H1 (cell line): ENCODE measurements around the gene SLC8A3. TPM values are rescaled to one million over a fixed set of nuclear protein-coding genes. Genes with fewer than 3 reads are reported as not detected.

ENCODE experiments used
- CTCF ChIA-PET: fragments of 300-600 bp; sonication (Branson Sonifier 250); formaldehyde crosslinking; loops from one replicate; lab custom pipeline; 2021; ENCODE audit not compliant: partially characterized antibody; lab: Charles Lee
- POLR2A ChIA-PET: fragments of 300-600 bp; sonication (Branson Sonifier 250); formaldehyde crosslinking; loops from one replicate; lab custom pipeline; 2021; ENCODE audit warnings: inconsistent platforms; ENCODE audit not compliant: partially characterized antibody; lab: Charles Lee
- DNase-seq, 2 experiments: peaks; one replicate each; pipeline versions ENCODE4 v3.0.0 to v3.0.0-alpha.2; 2010 to 2022; ENCODE audit warnings: low spot score in 2 of 2, low read depth in 1 of 2, mixed read lengths in 1 of 2
- FAIRE-seq: peaks from 2 replicates; lab custom pipeline; 2011; peaks lifted over from hg19 to GRCh38; lab: Jason Lieb, UNC
- H2AFZ ChIP-seq: 2 replicates; pipeline ENCODE4 v1.8.1; 2012; ENCODE audit warnings: low read length, inconsistent platforms
- H2AK5ac ChIP-seq: 2 replicates; pipeline ENCODE4 v1.6.1; 2013; ENCODE audit warnings: low read depth, low read length
- H2BK120ac ChIP-seq: replicated peaks from 2 replicates; pipeline ENCODE3; 2013; ENCODE audit warnings: low read depth, low read length, inconsistent platforms
- H2BK12ac ChIP-seq: 2 replicates; pipeline ENCODE4 v1.6.1; 2013; ENCODE audit warnings: low read depth, low read length
- H2BK15ac ChIP-seq: 2 replicates; pipeline ENCODE4 v1.6.1; 2013; ENCODE audit warnings: low read length
- H2BK20ac ChIP-seq: 2 replicates; pipeline ENCODE4 v1.6.1; 2013; ENCODE audit warnings: low read length
- H2BK5ac ChIP-seq: 2 replicates; pipeline ENCODE4 v1.6.1; 2013; ENCODE audit warnings: low read depth, low read length
- H3K14ac ChIP-seq: 2 replicates; pipeline ENCODE4 v1.6.1; 2013; ENCODE audit warnings: inconsistent platforms; ENCODE audit not compliant: insufficient read length
- H3K18ac ChIP-seq: 2 replicates; pipeline ENCODE4 v1.6.1; 2013; ENCODE audit warnings: low read length; ENCODE audit errors: extremely low read depth
- H3K23ac ChIP-seq: 2 replicates; pipeline ENCODE4 v1.6.1; 2013; ENCODE audit warnings: inconsistent platforms; ENCODE audit not compliant: insufficient read length
- H3K23me2 ChIP-seq: 2 replicates; pipeline ENCODE4 v1.6.1; 2013; ENCODE audit warnings: low read depth, low read length
- H3K27ac ChIP-seq: 2 replicates; pipeline ENCODE4 v1.6.1; 2011; ENCODE audit warnings: low read depth, low read length, inconsistent platforms
- H3K27me3 ChIP-seq, 4 experiments: replicated peaks in 1 of 4; 1 replicate in 1 of 4; 2 replicates in 3 of 4; pipeline versions ENCODE4 v1.6.1 to v1.8.1; 2011 to 2013; ENCODE audit warnings: low read length in 3 of 4, mild to moderate bottlenecking in 3 of 4, inconsistent platforms in 2 of 4, mixed read lengths in 2 of 4, moderate library complexity in 1 of 4; ENCODE audit not compliant: control insufficient read depth in 3 of 4, insufficient read depth in 3 of 4; ENCODE audit errors: extremely low read depth in 1 of 4
- H3K36me3 ChIP-seq, 4 experiments: 2 replicates each; pipeline versions ENCODE4 v1.6.1 to v1.8.1; 2011 to 2013; ENCODE audit warnings: mild to moderate bottlenecking in 4 of 4, low read length in 3 of 4, moderate library complexity in 2 of 4, control low read depth in 1 of 4, inconsistent platforms in 1 of 4; ENCODE audit not compliant: insufficient read depth in 4 of 4, control insufficient read depth in 2 of 4
- H3K4ac ChIP-seq: replicated peaks from 2 replicates; pipeline ENCODE3; 2013; ENCODE audit warnings: low read length, low read depth, mixed read lengths, inconsistent platforms; ENCODE audit not compliant: insufficient read length
- H3K4me1 ChIP-seq, 4 experiments: replicated peaks in 1 of 4; 1 replicate in 1 of 4; 2 replicates in 3 of 4; pipeline versions ENCODE4 v1.6.1 to v1.8.1; 2011 to 2013; ENCODE audit warnings: low read length in 3 of 4, inconsistent platforms in 2 of 4, mixed read lengths in 1 of 4; ENCODE audit not compliant: insufficient read depth in 4 of 4, control insufficient read depth in 3 of 4
- H3K4me2 ChIP-seq, 2 experiments: 2 replicates each; pipeline versions ENCODE4 v1.6.1 to v1.8.1; 2011 to 2013; ENCODE audit warnings: low read depth in 2 of 2, low read length in 2 of 2, control low read depth in 1 of 2, inconsistent platforms in 1 of 2, mild to moderate bottlenecking in 1 of 2; ENCODE audit not compliant: insufficient read depth in 1 of 2
- H3K4me3 ChIP-seq, 4 experiments: fragments of 200-600, 300-600 bp in 1 of 4; sonication (generic), shearing (Covaris generic), sonication (Bioruptor Twin) in 1 of 4; 2 replicates each; pipeline versions ENCODE4 v1.5.1 to v1.8.1; 2011 to 2016; ENCODE audit warnings: low read length in 4 of 4, low read depth in 3 of 4, control low read depth in 2 of 4, inconsistent platforms in 2 of 4, mild to moderate bottlenecking in 2 of 4, mixed read lengths in 1 of 4, moderate library complexity in 1 of 4; ENCODE audit not compliant: insufficient read depth in 2 of 4; ENCODE audit errors: extremely low read depth in 1 of 4
- H3K56ac ChIP-seq: replicated peaks from 2 replicates; pipeline ENCODE3; 2013; ENCODE audit warnings: low read depth, mild to moderate bottlenecking, mixed read lengths, low read length, inconsistent platforms; ENCODE audit not compliant: insufficient read length
- H3K79me1 ChIP-seq: 2 replicates; pipeline ENCODE4 v1.6.1; 2013; ENCODE audit warnings: low read depth, low read length, control low read depth
- H3K79me2 ChIP-seq, 2 experiments: 2 replicates each; pipeline versions ENCODE4 v1.6.1 to v1.8.1; 2012 to 2013; ENCODE audit warnings: low read length in 2 of 2, mild to moderate bottlenecking in 2 of 2, inconsistent platforms in 1 of 2; ENCODE audit not compliant: insufficient read depth in 2 of 2, control insufficient read depth in 1 of 2
- H3K9ac ChIP-seq, 4 experiments: replicated peaks in 1 of 4; 1 replicate in 1 of 4; 2 replicates in 3 of 4; pipeline versions ENCODE4 v1.6.1 to v1.8.1; 2011 to 2013; ENCODE audit warnings: low read depth in 3 of 4, low read length in 3 of 4, control low read depth in 2 of 4, mild to moderate bottlenecking in 2 of 4, moderate library complexity in 2 of 4, inconsistent platforms in 1 of 4; ENCODE audit errors: extremely low read depth in 1 of 4
- H3K9me3 ChIP-seq, 2 experiments: 2 replicates each; pipeline versions ENCODE4 v1.6.1 to v1.8.1; 2012 to 2013; ENCODE audit warnings: mild to moderate bottlenecking in 2 of 2, moderate library complexity in 2 of 2, control low read depth in 1 of 2, inconsistent platforms in 1 of 2, low read depth in 1 of 2, low read length in 1 of 2, mixed read lengths in 1 of 2; ENCODE audit not compliant: insufficient read depth in 2 of 2
- H4K20me1 ChIP-seq, 2 experiments: replicated peaks in 1 of 2; 2 replicates each; pipeline versions ENCODE3 to v1.8.1; 2011 to 2013; ENCODE audit warnings: inconsistent platforms in 2 of 2, low read length in 2 of 2, mild to moderate bottlenecking in 1 of 2; ENCODE audit not compliant: insufficient read depth in 2 of 2, control insufficient read depth in 1 of 2
- H4K5ac ChIP-seq: 2 replicates; pipeline ENCODE4 v1.6.1; 2013; ENCODE audit warnings: low read length, low read depth, mixed read lengths, inconsistent platforms; ENCODE audit not compliant: insufficient read length
- H4K8ac ChIP-seq: 2 replicates; pipeline ENCODE4 v1.8.0; 2013; ENCODE audit warnings: mild to moderate bottlenecking, moderate library complexity, low read length, inconsistent platforms; ENCODE audit not compliant: insufficient read depth; ENCODE audit errors: extremely low read depth
- H4K91ac ChIP-seq: replicated peaks from 2 replicates; pipeline ENCODE3; 2013; ENCODE audit warnings: low read length, mixed read lengths, inconsistent platforms; ENCODE audit not compliant: insufficient read length
- CTBP2 ChIP-seq: IDR thresholded peaks from 2 replicates; pipeline ENCODE4 v1.7.0; 2011; ENCODE audit warnings: borderline replicate concordance, mild to moderate bottlenecking, moderate library complexity, mixed read lengths, low read length; ENCODE audit not compliant: insufficient read depth, insufficient read length
- FOSL1 ChIP-seq: IDR thresholded peaks from 2 replicates; pipeline ENCODE4 v1.6.1; 2011; ENCODE audit warnings: mild to moderate bottlenecking, low read depth, low read length, moderate library complexity; ENCODE audit not compliant: insufficient read depth
- KDM4A ChIP-seq: IDR thresholded peaks from one replicate; pipeline ENCODE4 v1.7.1; 2012; ENCODE audit warnings: low read depth, mild to moderate bottlenecking, moderate library complexity, low read length, inconsistent platforms; ENCODE audit not compliant: severe bottlenecking
- POLR2A ChIP-seq, 2 experiments: IDR thresholded peaks; 1 replicate in 1 of 2; 2 replicates in 1 of 2; pipeline ENCODE4 v1.6.1; 2011; ENCODE audit warnings: low read depth in 2 of 2, low read length in 2 of 2, mild to moderate bottlenecking in 2 of 2; ENCODE audit errors: control extremely low read depth in 1 of 2
- SIN3A ChIP-seq, 2 experiments: IDR thresholded peaks in 1 of 2; conservative IDR thresholded peaks in 1 of 2; 2 replicates each; pipeline ENCODE4 v1.6.1; 2011 to 2012; ENCODE audit warnings: low read length in 2 of 2, improper control_type of control experiment in 1 of 2, low read depth in 1 of 2, mild to moderate bottlenecking in 1 of 2
- WGBS, 2 experiments: shearing (Covaris generic) in 1 of 2; methylation state at CpG; one replicate each; pipeline versions ENCODE4 v1.1.6 to v1.1.7; 2013 to 2015; ENCODE audit warnings: low lambda C conversion rate in 2 of 2, mixed read lengths in 2 of 2, inconsistent platforms in 1 of 2, low coverage in 1 of 2, missing lambda C conversion rate in 1 of 2; ENCODE audit not compliant: insufficient replicate concordance in 2 of 2, insufficient coverage in 1 of 2, insufficient read length in 1 of 2; ENCODE audit errors: extremely low coverage in 1 of 2, missing lambda C conversion rate in 1 of 2; 5-methylcytosine and 5-hydroxymethylcytosine counted together
- polyA plus RNA-seq, 7 experiments: library from polyadenylated mRNA; depleted of rRNA in 3 of 7; stranded (reverse) in 5 of 7; unstranded in 2 of 7; fragments of >200 nt in 5 of 7; fragments of 200-250 nt in 2 of 7; gene quantifications; 1 replicate in 5 of 7; 2 replicates in 1 of 7; 4 replicates in 1 of 7; pipeline versions ENCODE4 v1.2.1 to v1.2.3, GENCODE V29; 2011 to 2013; ENCODE audit warnings: missing spikeins in 2 of 7, mixed read lengths in 2 of 7
- total RNA-seq: library from RNA; stranded (reverse); fragmentation: NEBNext Ultra II Directional; extraction: Animal tissue kit (Norgen Biotek cat#: 25700); gene quantifications from 2 replicates; pipeline ENCODE4 v1.2.1, GENCODE V29; 2021

The SLC8A3 gene
- total and polyA plus RNA-seq, 2 of the 8 experiments (the other 6 are each of a cell fraction or from before 2014, with no cell fraction given), result 0.38 to 1.1 TPM

GRCh38 chr14:70057519-70058136 lies 131.1 kb downstream of the SLC8A3 start:
- H2BK12ac ChIP-seq, result no peak overlapping the region
- H3K27ac ChIP-seq, result no peak overlapping the region
- H3K23me2 ChIP-seq, result no peaks in the 10 kb centered on the region
- no peak overlapping the region for H3K4ac ChIP-seq
- FAIRE-seq (no peak), DNase-seq (no peak)
- H4K5ac ChIP-seq, result no peak overlapping the region
- H2BK15ac ChIP-seq, result no peak overlapping the region
- no peaks in the 10 kb centered on the region for H4K20me1 ChIP-seq
- H3K9ac ChIP-seq, result no peak overlapping the region
- POLR2A ChIA-PET, result no interaction called here
- H3K27me3 ChIP-seq, result no peaks in the 10 kb centered on the region
- WGBS, 2 experiments, result 89% methylated on average over 5 of the region's 5 CpGs; no CpG with 5 or more reads in 1 of the 2 experiments
- no peak overlapping the region for H2BK120ac ChIP-seq
- H3K4me3 ChIP-seq, result no peak overlapping the region
- H3K36me3 ChIP-seq, result no peaks in the 10 kb centered on the region
- H2AK5ac ChIP-seq, result no peak overlapping the region
- H2BK5ac ChIP-seq, result no peak overlapping the region
- H3K56ac ChIP-seq, result no peak overlapping the region
- no peak overlapping the region for H4K91ac ChIP-seq
- CTCF ChIA-PET, result interaction anchor here (0.6 to 6.1 kb wide), 14 partner anchors 10 to 260 kb away, joined by 3 to 35 read pairs (median 3); no protein-coding TSS in a partner anchor
- no peak overlapping the region for H3K4me2 ChIP-seq
- H3K79me2 ChIP-seq, result no peaks in the 10 kb centered on the region
- H3K79me1 ChIP-seq, result no peaks in the 10 kb centered on the region
- no peak overlapping the region for H3K14ac ChIP-seq
- no peak overlapping the region for H3K18ac ChIP-seq
- no peak overlapping the region for H2BK20ac ChIP-seq
- no peaks in the 10 kb centered on the region for H3K9me3 ChIP-seq
- H4K8ac ChIP-seq, result no peak overlapping the region
- peaks cover 0 to 2% (median 0%) of the 10 kb centered on the region in 4 experiments; a peak in 1 of 7 replicates for H3K4me1 ChIP-seq
- no peak overlapping the region for H2AFZ ChIP-seq
- no peak overlapping the region for H3K23ac ChIP-seq
- TF ChIP-seq SIN3A (conservative IDR thresholded peaks at IDR 0.05 in 1 of 2, IDR thresholded peaks at IDR 0.05 in 1 of 2; ENCODE audit: low read depth in 1 of 2, low read length in 2 of 2) (no peak), POLR2A (IDR thresholded peaks at IDR 0.05; ENCODE audit: control extremely low read depth in 1 of 2, low read depth in 2 of 2, low read length in 2 of 2) (no peak), CTBP2 (no peak), KDM4A (no peak), FOSL1 (no peak)
